ENCODE measurements around the gene TBL1XR1. TPM values are rescaled to one million over a fixed set of nuclear protein-coding genes. Genes with fewer than 3 reads are reported as not detected.
A peak's percentile ranks its signal among the peaks of the same experiment; 100 is the strongest.

TBL1XR1 gene
- total RNA-seq, 4 donors from 2014 or later, result 58.5 to 106 (median 77.9) TPM

DNA sequence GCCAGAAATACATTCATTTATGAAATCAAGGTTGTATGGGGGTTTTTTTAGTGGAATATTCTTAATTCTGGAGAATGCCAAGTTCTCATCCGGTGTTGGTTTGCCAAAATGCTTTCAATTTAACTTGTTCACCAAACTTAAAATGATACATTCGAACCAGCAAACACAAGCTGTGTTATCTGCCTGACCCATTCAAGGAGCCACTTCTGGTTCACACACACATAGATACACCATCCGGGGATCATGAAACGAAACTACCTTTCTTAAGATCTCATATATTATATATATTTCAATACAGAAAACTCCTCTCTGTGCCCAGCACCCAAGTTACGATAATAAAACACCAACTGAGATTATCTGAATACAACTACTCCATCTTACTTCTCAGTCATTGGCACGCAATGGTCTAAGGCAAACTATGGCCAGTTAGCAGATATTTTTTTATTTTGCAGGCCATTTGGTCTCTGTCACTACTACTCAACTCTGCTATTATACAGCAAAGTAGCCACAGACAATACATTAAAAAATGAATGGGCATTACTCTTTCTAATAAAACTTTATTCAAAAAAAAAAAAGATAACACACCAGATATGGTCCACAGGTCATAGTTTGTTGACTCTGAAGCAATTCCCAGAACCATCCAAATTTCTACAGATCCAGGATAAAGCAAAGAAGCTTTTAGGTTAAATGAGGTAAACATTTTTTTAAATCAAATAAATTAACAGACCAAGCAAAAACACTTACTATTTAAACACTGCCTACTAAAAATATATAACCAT lies 89.6 kb downstream of the TBL1XR1 start:
- no peak for DNase-seq (ENCODE audit: low spot score)
- TF ChIP-seq, protein P1, sequence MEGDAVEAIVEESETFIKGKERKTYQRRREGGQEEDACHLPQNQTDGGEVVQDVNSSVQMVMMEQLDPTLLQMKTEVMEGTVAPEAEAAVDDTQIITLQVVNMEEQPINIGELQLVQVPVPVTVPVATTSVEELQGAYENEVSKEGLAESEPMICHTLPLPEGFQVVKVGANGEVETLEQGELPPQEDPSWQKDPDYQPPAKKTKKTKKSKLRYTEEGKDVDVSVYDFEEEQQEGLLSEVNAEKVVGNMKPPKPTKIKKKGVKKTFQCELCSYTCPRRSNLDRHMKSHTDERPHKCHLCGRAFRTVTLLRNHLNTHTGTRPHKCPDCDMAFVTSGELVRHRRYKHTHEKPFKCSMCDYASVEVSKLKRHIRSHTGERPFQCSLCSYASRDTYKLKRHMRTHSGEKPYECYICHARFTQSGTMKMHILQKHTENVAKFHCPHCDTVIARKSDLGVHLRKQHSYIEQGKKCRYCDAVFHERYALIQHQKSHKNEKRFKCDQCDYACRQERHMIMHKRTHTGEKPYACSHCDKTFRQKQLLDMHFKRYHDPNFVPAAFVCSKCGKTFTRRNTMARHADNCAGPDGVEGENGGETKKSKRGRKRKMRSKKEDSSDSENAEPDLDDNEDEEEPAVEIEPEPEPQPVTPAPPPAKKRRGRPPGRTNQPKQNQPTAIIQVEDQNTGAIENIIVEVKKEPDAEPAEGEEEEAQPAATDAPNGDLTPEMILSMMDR (IDR thresholded peaks at IDR 0.05), result no peak
- no peak for ATAC-seq (ENCODE audit: low FRiP score)

DNA sequence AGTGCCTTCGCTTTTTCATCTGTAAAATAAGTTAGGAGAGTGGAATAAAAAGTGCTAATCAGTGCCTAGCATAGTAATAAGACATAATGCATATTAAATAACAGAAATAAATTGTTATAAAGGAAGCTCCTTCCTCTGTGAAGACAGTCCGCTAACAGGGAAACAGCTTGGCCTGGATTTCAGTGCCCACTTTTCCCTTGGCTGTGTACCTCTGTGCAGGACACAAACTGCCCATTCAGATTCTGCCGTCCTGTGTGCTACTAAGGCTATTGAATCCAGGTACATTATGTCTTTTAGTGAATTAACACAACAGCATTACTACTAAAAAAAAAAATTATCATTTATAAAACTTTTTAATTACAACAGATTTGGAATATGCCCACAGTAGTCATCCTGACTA lies 90.7 kb downstream of the TBL1XR1 start:
- ATAC-seq (ENCODE audit: low FRiP score) (no peak), DNase-seq (ENCODE audit: low spot score) (no peak)
- TF ChIP-seq, protein P1 (IDR thresholded peaks at IDR 0.05), result no peak

DNA sequence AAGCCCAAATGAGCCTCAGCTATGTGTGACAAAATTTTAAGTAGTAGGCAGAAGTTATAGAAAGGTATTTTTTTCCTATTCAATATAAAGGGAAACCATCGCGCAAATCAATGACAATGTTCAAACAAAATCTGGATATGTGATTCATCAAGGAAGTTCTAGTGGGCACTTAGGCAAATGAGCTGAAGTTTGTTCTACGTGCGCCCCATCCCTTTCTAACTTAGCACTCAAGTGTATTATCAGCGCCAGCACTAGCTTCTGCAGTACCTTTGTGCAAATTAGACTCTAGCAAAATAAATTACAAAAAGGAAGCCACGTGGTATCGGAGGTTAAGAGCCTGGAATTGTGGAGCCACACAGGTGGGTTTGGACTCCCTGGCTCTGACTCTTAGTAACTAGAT lies 91.1 kb downstream of the TBL1XR1 start:
- TF ChIP-seq, protein P1 (IDR thresholded peaks at IDR 0.05), result no peak
- no peak for DNase-seq (ENCODE audit: low spot score)
- ATAC-seq (ENCODE audit: low FRiP score), result no peak

DNA sequence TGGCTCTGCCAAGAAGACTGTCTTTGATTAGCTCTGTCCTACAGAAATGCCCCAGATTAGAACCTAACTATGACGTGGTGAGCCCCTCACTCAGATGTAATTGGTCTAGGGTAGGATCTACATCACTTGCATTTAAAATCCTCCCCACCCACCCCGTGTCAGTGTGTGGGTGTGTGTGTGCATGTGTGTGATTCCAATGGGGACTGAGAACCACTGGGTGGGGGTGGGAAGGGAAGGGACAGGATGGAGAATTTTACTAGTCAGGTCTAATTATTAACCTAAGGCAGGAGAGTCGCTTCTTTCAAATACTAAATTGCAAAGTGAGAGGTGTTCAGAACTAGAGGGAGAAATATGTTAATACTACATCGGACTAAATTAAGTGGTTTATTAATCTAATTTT lies 91.7 kb downstream of the TBL1XR1 start:
- no peak for ATAC-seq (ENCODE audit: low FRiP score)
- TF ChIP-seq, protein P1 (IDR thresholded peaks at IDR 0.05), result no peak
- DNase-seq (ENCODE audit: low spot score), result no peak

DNA sequence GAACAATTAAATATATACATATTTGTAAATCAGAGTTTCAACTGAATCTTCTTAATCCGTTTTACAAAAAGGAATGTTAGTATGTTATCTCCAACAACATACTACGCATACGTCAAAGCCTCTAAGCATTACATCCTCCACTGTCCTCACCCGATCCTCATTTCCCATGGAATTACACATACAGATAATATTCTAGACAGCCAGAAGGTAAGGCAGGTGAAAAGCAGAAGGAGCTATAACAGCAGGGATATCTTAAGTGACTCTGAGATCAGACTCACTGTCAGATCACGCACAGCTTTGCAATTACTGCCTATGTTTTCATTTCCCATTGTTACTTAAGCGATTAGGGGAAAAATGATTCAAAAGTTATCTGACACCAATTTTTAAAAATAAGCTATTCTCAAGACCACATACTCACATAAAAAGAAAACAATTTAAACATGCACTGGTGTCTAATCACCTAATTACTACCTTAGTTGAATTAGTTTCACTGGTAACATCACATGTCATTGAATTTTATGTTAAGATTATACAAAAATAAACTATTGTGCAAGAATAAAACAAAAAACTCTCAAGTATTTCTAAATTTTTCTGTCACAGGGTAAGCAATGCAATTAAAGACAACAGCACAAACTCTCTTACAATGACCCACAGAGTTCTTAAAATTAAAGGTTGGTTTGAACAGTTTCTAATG lies 92.8 kb downstream of the TBL1XR1 start:
- TF ChIP-seq, protein P1 (IDR thresholded peaks at IDR 0.05), result no peak
- ATAC-seq (ENCODE audit: low FRiP score) (no peak), DNase-seq (ENCODE audit: low spot score) (no peak)

DNA sequence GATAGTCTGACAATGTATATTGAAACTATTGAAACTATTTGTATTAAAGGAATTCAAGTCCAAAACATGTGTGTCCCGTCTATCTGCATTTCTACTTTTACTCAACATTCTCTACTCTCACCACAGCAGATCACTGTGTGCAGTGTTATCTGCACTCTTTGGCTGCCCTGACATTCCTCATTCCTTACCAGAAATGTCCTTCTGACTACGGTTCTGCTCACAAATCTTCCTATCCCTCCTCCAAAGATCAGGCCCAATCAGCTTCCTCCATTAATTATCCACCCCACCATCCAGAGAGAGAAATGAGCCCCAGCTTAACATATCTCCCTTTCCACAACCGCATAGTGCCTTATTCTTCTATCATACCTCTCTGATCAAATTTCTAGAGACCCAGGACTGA lies 94.7 kb downstream of the TBL1XR1 start:
- DNase-seq (ENCODE audit: low spot score) (no peak), ATAC-seq (ENCODE audit: low FRiP score) (peak; percentile 76)
- TF ChIP-seq, protein P1 (IDR thresholded peaks at IDR 0.05), result no peak

DNA sequence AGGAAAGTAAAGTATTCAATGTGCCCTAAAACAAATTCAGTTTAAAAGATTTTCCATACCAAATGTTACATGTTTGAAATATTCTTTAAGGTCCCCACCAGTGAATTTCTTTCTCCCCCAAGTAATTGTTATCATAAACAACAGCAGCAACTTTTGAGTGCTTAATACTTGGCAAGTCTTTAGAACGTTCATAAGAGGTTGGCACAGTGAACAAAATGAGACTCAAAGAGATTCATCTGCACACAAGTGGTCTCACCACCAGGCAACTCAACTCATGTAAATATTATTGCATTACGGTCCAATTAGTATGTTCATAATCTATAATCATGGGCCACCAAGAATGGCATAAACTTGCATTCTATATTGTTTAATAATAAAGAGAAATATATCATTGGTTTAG lies 98.7 kb downstream of the TBL1XR1 start:
- DNase-seq (ENCODE audit: low spot score), result no peak
- ATAC-seq (ENCODE audit: low FRiP score), result no peak
- TF ChIP-seq, protein P1 (IDR thresholded peaks at IDR 0.05), result no peak

All from omental fat pad (tissue), 4 donors.